ENCODE data around the gene IL19. TPM values are rescaled to one million over a fixed set of nuclear protein-coding genes. Genes with fewer than 3 reads are reported as not detected.
"Not testable (repeated sequence)": the region's sequence is repeated elsewhere in the genome, so short reads cannot be mapped to it uniquely, and the experiment has no call there.

Gene IL19
- total RNA-seq, 1 experiment from 2014 or later, result not detected

DNA sequence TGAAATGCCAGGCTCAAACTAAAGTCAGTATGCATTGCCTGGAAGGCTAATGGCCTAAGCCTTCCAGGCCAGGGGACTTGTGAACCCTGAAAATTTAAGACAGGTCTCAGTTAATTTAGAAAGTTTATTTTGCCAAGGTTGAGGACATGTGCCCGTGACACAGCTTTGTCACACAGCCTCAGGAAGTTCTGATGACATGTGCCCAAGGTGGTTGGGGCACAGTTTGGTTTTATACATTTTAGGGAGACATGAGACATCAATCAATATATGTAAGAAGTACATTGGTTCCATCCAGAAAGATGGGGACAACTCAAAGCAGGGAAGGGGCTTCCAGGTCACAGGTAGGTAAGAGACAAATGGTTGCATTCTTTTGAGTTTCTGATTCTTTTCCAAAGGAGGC is 4.8 kb upstream of the IL19 start:
- H3K9ac ChIP-seq (ENCODE audit: extremely low read depth, insufficient read length, low read length); H2AK5ac ChIP-seq (ENCODE audit: insufficient read length, low read length); DNase-seq; H3K9me3 ChIP-seq (ENCODE audit: control insufficient read depth, low read depth, low read length); H3K18ac ChIP-seq (ENCODE audit: insufficient read length, low read depth, low read length); H3K4me3 Mint-ChIP-seq; H4K5ac ChIP-seq (ENCODE audit: insufficient read length, low read depth, low read length); H2BK12ac ChIP-seq (ENCODE audit: insufficient read length, low read depth, low read length); H4K20me1 ChIP-seq (ENCODE audit: control insufficient read depth, insufficient read depth, insufficient read length); H3K56ac ChIP-seq (ENCODE audit: insufficient read length, low read depth, low read length); H2BK5ac ChIP-seq (ENCODE audit: insufficient read length, low read length); H3K79me1 ChIP-seq (ENCODE audit: insufficient read depth, low read depth, low read length, poor library complexity, severe bottlenecking); H2BK15ac ChIP-seq (ENCODE audit: low read depth, low read length); H2AFZ ChIP-seq (ENCODE audit: low read length); H3K14ac ChIP-seq (ENCODE audit: insufficient read depth, low read length); H3K27ac ChIP-seq (ENCODE audit: insufficient read length, low read depth, low read length); H3K27me3 ChIP-seq (ENCODE audit: insufficient read depth, low read length); H4K8ac ChIP-seq (replicated peaks; ENCODE audit: insufficient read length, low read depth, low read length); H3K79me2 ChIP-seq (ENCODE audit: insufficient read depth, low read length); H3K9me3 Mint-ChIP-seq; H2BK20ac ChIP-seq (ENCODE audit: low read depth, low read length, poor library complexity, severe bottlenecking); H3K4ac ChIP-seq (ENCODE audit: low read depth, low read length); H3K4me2 ChIP-seq (ENCODE audit: insufficient read depth, insufficient read length, low read length); H3K36me3 Mint-ChIP-seq (ENCODE audit: insufficient read depth in 1 of 3, low read depth in 3 of 3); H3K23ac ChIP-seq (ENCODE audit: insufficient read length, low read depth, low read length); H2BK120ac ChIP-seq (ENCODE audit: low read depth, low read length, poor library complexity, severe bottlenecking); H3K23me2 ChIP-seq (ENCODE audit: insufficient read length, low read depth, low read length, poor library complexity, severe bottlenecking); H3K27ac Mint-ChIP-seq; H3T11ph ChIP-seq (ENCODE audit: low read length); H4K91ac ChIP-seq (ENCODE audit: insufficient read length, low read depth, low read length); H3K4me1 ChIP-seq (ENCODE audit: insufficient read depth, low read length): not testable (repeated sequence)
- peaks cover 25 to 29% of the 10 kb centered on the region in 2 experiments for H3K4me1 Mint-ChIP-seq
- WGBS (ENCODE audit: extremely low coverage, insufficient read length, low lambda C conversion rate), result no CpG with 5 or more reads among the region's 1 CpG
- H3K27me3 Mint-ChIP-seq (ENCODE audit: low read depth), result peaks cover 11% of the 10 kb centered on the region

Measured in H9 (cell line).